Peyer's patch (tissue), 4 donors: ENCODE data around the gene CHST9. TPM values are rescaled to one million over a fixed set of nuclear protein-coding genes. Genes with fewer than 3 reads are reported as not detected.

Experiments used
- DNase-seq, 3 donors: peaks; one replicate each; pipeline ENCODE4 v3.0.0-alpha.2; 2017 to 2019
- H3K27ac ChIP-seq, 4 donors: fragments of 200-600 bp; sonication (generic); one replicate each; pipeline ENCODE4 v1.5.1; 2016 to 2019
- H3K27me3 ChIP-seq, 2 donors: fragments of 200-600 bp; sonication (generic); one replicate each; pipeline ENCODE4 v1.5.1; 2019
- H3K36me3 ChIP-seq, 3 donors: fragments of 200-600 bp; sonication (generic); one replicate each; pipeline ENCODE4 v1.5.1; 2016 to 2019
- H3K4me1 ChIP-seq, 4 donors: fragments of 200-600 bp; sonication (generic); one replicate each; pipeline ENCODE4 v1.5.1; 2016 to 2019
- H3K4me3 ChIP-seq, 4 donors: fragments of 200-600 bp; sonication (generic); 1 replicate in 3 of 4; 2 replicates in 1 of 4; pipeline ENCODE4 v1.5.1; 2016 to 2019; ENCODE audit warnings: mild to moderate bottlenecking in 1 of 4
- H3K9me3 ChIP-seq, 4 donors: fragments of 200-600 bp; sonication (generic); one replicate each; pipeline ENCODE4 v1.5.1; 2016 to 2019; ENCODE audit warnings: mild to moderate bottlenecking in 1 of 4
- POLR2A ChIP-seq, 2 donors: fragments of 450-650 bp; IDR thresholded peaks; one replicate each; pipeline ENCODE4 v1.5.1; 2017; ENCODE audit warnings: antibody characterized with exemption in 2 of 2, mild to moderate bottlenecking in 2 of 2, moderate library complexity in 2 of 2
- total RNA-seq, 4 donors: library from RNA; depleted of rRNA; stranded (reverse); fragments of >200 nt; gene quantifications; one replicate each; pipeline ENCODE4 v1.1.0, GENCODE V29; 2016
- TF ChIP-seq, protein P1 (sequence below), 6 experiments: fragments of 450-650 bp in 4 of 6; fragments of 200-600 bp in 2 of 6; sonication (generic) in 1 of 6; IDR thresholded peaks; one replicate each; pipeline ENCODE4 v1.5.1; 2017 to 2019; ENCODE audit warnings: antibody characterized with exemption in 6 of 6, mild to moderate bottlenecking in 3 of 6, moderate library complexity in 1 of 6

CHST9 gene
- total RNA-seq, 4 donors from 2014 or later, result 0.27 to 0.95 TPM; not detected in 2

DNA sequence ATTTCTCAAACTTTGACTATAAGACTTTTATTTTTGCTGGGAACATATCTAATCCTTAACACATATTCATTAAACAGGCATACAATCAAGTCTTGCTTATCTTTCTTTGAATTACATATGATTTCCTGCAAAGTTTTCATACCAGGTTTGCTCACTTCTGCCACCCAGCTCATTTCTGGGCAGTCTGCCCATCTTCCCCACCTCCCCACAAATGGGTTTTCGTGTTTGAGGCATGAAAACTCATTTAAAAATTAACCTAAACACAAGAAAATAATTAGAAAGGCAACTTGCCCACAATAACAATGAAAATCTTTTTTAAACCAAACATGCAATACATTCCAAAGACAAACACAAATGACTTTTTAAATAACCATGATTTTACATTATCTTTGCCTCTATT lies 3.4 kb downstream of the CHST9 start:
- Histone ChIP-seq H3K27me3 (peaks cover 0 to 10% of the 10 kb centered on the region in 2 donors), H3K9me3 (no peaks in the 10 kb centered on the region), H3K4me3 (no peak overlapping the region), H3K27ac (no peak overlapping the region), H3K36me3 (no peaks in the 10 kb centered on the region), H3K4me1 (peaks cover 0 to 10% (median 0%) of the 10 kb centered on the region in 4 donors)
- TF ChIP-seq, protein P1, sequence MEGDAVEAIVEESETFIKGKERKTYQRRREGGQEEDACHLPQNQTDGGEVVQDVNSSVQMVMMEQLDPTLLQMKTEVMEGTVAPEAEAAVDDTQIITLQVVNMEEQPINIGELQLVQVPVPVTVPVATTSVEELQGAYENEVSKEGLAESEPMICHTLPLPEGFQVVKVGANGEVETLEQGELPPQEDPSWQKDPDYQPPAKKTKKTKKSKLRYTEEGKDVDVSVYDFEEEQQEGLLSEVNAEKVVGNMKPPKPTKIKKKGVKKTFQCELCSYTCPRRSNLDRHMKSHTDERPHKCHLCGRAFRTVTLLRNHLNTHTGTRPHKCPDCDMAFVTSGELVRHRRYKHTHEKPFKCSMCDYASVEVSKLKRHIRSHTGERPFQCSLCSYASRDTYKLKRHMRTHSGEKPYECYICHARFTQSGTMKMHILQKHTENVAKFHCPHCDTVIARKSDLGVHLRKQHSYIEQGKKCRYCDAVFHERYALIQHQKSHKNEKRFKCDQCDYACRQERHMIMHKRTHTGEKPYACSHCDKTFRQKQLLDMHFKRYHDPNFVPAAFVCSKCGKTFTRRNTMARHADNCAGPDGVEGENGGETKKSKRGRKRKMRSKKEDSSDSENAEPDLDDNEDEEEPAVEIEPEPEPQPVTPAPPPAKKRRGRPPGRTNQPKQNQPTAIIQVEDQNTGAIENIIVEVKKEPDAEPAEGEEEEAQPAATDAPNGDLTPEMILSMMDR (IDR thresholded peaks at IDR 0.05), result no peak
- TF ChIP-seq POLR2A (IDR thresholded peaks at IDR 0.05), result no peak
- no peak for DNase-seq

DNA sequence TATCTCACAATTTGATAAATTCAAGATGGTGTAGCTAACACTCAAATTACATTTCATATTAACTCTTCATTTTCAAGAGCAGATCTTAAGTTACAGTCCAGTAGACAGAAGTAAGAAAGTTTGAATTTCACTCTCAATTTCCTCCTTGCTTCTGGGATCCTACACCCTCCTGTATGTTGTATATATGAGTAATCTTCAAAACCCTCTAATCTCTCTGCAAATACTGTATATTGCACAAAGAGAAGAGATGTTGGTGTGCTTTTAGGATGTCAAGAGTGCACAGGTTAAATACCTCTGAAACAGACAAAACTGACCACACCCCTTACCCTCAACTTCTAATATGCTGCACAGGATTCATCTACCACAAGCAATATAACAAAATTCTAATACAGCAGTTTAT lies 6.7 kb downstream of the CHST9 start:
- no peak for DNase-seq
- Histone ChIP-seq H3K27ac (no peak overlapping the region), H3K4me1 (no peaks in the 10 kb centered on the region), H3K9me3 (no peaks in the 10 kb centered on the region), H3K27me3 (no peaks in the 10 kb centered on the region), H3K36me3 (no peaks in the 10 kb centered on the region), H3K4me3 (no peak overlapping the region)
- TF ChIP-seq, protein P1 (IDR thresholded peaks at IDR 0.05), result no peak
- TF ChIP-seq POLR2A (IDR thresholded peaks at IDR 0.05), result no peak

DNA sequence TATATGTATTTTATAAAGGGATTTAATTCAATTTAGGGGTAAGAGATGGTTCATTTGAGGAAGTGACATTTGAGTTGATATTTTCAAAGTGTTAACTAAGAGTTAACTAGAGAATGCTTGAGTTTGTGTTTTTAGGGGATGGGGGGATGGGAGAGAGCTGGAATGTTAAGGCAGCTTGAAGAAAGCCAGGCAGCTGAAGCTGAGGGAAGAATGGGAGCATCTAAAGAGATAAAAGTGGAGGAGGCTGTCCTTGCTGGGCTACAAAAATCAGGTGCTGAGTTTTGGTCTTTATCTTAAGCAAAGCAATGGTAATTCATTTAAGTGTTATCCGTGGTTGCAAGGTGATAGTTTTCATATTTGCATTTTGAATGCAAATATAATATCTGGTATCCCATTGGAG lies 9.2 kb downstream of the CHST9 start:
- no peak for TF ChIP-seq POLR2A (IDR thresholded peaks at IDR 0.05)
- TF ChIP-seq, protein P1 (IDR thresholded peaks at IDR 0.05), result no peak
- Histone ChIP-seq H3K27me3 (no peaks in the 10 kb centered on the region), H3K9me3 (no peaks in the 10 kb centered on the region), H3K4me1 (no peaks in the 10 kb centered on the region), H3K4me3 (no peak overlapping the region), H3K36me3 (no peaks in the 10 kb centered on the region), H3K27ac (no peak overlapping the region)
- DNase-seq, result no peak

DNA sequence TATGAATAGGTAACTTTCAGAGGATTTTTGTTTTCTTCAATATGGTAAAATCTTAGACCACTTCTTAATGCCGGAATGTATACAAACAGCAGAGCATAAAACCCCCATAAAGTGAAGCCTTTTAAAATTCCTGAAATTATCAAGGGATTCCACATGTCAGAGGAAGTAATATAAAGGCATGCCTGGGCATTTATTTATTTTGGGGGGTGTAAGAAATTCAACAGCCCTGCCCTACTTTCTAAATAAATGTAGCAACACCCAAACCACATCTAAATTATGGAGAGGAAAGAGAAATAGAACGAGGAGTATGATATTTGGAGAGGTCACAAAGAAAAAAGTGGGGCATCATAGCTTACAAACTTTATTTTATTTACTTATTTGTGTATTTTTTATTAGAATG lies 9.9 kb downstream of the CHST9 start:
- no peaks in the 10 kb centered on the region for H3K9me3 ChIP-seq
- no peak for TF ChIP-seq POLR2A (IDR thresholded peaks at IDR 0.05)
- TF ChIP-seq, protein P1 (IDR thresholded peaks at IDR 0.05), result no peak

DNA sequence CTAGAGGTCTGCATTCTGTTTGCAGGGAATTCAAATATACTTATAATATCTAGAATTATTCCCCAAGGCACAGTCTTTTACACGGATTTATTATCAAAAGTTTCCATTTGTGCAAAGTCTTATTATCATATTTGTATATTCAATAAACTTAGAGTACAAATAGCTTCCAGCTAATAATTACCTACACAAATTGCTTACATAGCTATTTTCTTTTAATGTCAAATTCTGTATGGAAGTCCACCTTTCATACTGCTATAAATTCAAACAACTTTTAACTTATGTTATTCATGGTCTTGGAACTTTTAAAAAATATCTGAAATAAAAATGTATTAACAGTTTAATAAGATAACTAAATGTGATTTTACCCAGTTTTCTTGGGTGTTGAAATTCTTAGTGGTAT lies 13.1 kb downstream of the CHST9 start:
- Histone ChIP-seq H3K4me1 (no peaks in the 10 kb centered on the region), H3K27ac (no peak overlapping the region), H3K9me3 (no peaks in the 10 kb centered on the region), H3K36me3 (no peaks in the 10 kb centered on the region), H3K27me3 (no peaks in the 10 kb centered on the region), H3K4me3 (no peak overlapping the region)
- TF ChIP-seq, protein P1 (IDR thresholded peaks at IDR 0.05), result no peak
- TF ChIP-seq POLR2A (IDR thresholded peaks at IDR 0.05), result no peak
- DNase-seq, result no peak

More for the DNA sequence above, 9.9 kb downstream of the CHST9 start:
- no peaks in the 10 kb centered on the region for H3K27me3 ChIP-seq
- DNase-seq, result no peak
- H3K36me3 ChIP-seq, result no peaks in the 10 kb centered on the region
- H3K4me3 ChIP-seq, result no peak overlapping the region
- H3K4me1 ChIP-seq, result no peaks in the 10 kb centered on the region
- H3K27ac ChIP-seq, result no peak overlapping the region

DNA sequence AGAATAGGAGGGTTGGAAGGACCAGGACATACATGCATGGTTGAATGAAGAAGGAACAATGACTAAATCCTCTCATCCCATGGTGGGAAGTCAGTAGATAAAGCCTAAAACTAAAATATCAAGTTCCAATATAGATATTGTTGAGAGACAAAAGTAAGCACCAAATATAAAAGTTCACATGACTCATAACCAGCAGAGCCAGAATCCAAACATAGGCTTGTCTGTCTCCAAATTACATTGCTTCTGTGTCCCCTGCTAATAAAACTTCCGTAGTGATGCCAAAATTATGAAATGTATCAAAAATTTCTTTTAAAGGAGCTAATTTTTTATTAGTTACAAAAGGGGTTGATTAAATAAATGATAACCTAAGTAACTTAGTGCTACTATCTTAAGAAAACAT lies 19.7 kb downstream of the CHST9 start:
- Histone ChIP-seq H3K36me3 (no peaks in the 10 kb centered on the region), H3K4me1 (no peaks in the 10 kb centered on the region), H3K4me3 (no peak overlapping the region), H3K9me3 (no peaks in the 10 kb centered on the region), H3K27me3 (no peaks in the 10 kb centered on the region), H3K27ac (no peak overlapping the region)
- TF ChIP-seq, protein P1 (IDR thresholded peaks at IDR 0.05), result no peak
- TF ChIP-seq POLR2A (IDR thresholded peaks at IDR 0.05), result no peak
- no peak for DNase-seq
